Hippocampal formation (tissue), 2 donors: ENCODE data around the gene DUSP22.

ENCODE experiments used
- DNase-seq, 2 donors: peaks; one replicate each; lab custom pipeline; 2025; lab: John Stamatoyannopoulos, UW

Gene DUSP22

GRCh38 chr6:380234-381218 lies 88.2 kb downstream of the DUSP22 start:
- DNase-seq, result no peak

- no peak for DNase-seq
Measured at GRCh38 chr6:381742-382461, 89.6 kb downstream of the DUSP22 start.

GRCh38 chr6:382883-383810 lies 90.9 kb downstream of the DUSP22 start:
- no peak for DNase-seq

- no peak for DNase-seq
Measured at GRCh38 chr6:383856-384255, 91.6 kb downstream of the DUSP22 start.

- DNase-seq, result no peak
Measured at GRCh38 chr6:384898-385297, 92.6 kb downstream of the DUSP22 start.

- no peak for DNase-seq
Measured at GRCh38 chr6:385614-386013, 93.3 kb downstream of the DUSP22 start.

GRCh38 chr6:386688-387266 lies 94.5 kb downstream of the DUSP22 start:
- no peak for DNase-seq

- no peak for DNase-seq
Measured at GRCh38 chr6:387293-387741, 95.0 kb downstream of the DUSP22 start.

GRCh38 chr6:388202-388903 lies 96.1 kb downstream of the DUSP22 start:
- no peak for DNase-seq

GRCh38 chr6:389143-389542 lies 96.9 kb downstream of the DUSP22 start:
- DNase-seq, result no peak

GRCh38 chr6:389622-390021 lies 97.3 kb downstream of the DUSP22 start:
- no peak for DNase-seq

- no peak for DNase-seq
Measured at GRCh38 chr6:390914-391558, 98.7 kb downstream of the DUSP22 start.

- no peak for DNase-seq
Measured at GRCh38 chr6:391559-392440, 99.5 kb downstream of the DUSP22 start, which contains the start of gene IRF4. Gene IRF4 (plus strand): TSS chr6:391752. CDS start chr6:393153, 1,401 bp downstream.

GRCh38 chr6:392441-393390 lies 100.4 kb downstream of the DUSP22 start:
- no peak for DNase-seq

GRCh38 chr6:393391-394221 lies 101.3 kb downstream of the DUSP22 start:
- no peak for DNase-seq

- no peak for DNase-seq
Measured at GRCh38 chr6:394641-395289, 102.5 kb downstream of the DUSP22 start.
